OCI-M2 (cell line): ENCODE results near the gene NSRP1.
"Not testable (repeated sequence)": the region's sequence is repeated elsewhere in the genome, so short reads cannot be mapped to it uniquely, and the experiment has no call there.

ENCODE experiments used
- DNase-seq: peaks from one replicate; lab custom pipeline; 2025; ENCODE audit not compliant: unreplicated experiment; lab: John Stamatoyannopoulos, UW

The NSRP1 gene

DNA sequence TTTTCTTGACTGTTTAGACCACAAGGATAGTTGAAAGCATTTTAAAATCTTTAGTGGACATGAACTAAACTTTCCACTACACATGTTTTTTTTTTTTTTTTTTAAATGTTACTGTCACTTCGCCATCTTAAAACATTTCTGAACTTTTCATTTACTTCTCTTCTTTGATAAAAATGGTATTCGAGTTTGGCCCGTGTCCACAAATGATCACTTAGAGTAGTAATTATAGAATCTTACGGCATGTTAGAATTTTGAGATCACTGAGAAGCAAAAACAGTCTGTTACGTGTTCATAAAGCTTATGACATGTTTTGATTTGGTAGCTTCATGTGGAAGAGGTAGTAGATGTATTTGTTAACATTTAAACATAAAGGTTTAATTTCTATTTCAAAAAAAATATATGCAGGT is 1.1 kb downstream of the NSRP1 start:
- DNase-seq = no peak

DNA sequence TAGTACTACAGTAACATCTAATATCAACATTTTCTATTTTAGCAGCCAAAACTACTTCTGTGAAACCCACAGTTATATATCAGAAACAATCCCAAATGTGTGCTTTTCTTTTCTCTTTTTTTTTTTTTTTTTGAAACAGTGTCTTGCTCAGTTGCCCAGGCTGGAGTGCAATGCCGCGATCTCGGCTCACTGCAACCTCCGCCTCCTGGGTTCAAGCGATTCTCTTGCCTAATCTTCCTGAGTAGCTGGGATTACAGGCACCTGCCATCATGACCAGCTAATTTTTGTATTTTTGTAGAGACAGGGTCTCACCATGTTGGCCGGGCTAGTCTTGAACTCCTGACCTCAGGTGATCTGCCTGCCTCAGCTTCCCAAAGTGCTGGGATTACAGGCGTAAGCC is 2.0 kb downstream of the NSRP1 start:
- not testable (repeated sequence) for DNase-seq

DNA sequence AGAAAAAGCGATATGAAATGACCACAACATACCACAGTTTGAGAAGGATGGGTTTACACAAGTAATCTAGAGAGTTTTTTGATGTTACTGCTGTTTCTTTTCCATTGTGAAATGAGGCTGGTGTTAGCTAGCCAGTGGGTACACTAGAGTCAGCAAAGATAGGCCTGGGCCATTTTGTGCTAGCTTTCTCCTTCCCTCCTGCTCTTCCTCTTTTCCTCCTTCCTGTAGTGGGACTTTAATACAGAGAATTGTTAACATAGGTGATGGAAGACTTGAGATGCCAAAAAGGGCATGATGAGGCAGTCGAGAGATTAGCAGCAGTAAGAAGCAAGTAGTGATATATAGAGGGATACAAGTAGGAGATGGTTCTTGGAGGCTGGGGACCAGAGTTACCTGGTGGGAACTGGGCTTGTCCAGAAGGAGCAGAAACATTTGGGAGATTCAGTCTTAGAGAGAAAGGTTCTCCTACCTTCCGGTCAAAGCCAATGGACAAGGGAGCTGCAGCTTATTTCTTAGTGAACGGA is 7.7 kb downstream of the NSRP1 start:
- no peak for DNase-seq

DNA sequence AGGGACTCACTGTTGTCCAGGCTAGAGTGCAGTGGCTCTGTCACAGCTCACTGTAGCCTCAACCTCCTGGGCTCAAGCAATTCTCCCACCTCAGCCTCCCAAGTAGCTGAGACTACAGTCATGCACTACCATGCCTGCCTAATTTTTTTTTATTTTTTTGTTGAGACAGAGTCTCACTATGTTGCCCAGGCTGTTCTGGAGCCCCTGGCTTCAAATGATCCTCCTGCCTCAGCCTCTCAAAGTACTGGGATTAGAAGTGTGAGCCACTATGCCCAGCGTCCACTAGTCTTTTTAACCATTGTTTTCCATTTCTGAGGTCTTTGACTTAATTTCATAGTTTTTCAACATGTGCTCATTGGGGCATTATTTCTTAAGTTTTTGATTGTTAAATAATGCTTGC is 13.5 kb downstream of the NSRP1 start:
- DNase-seq = no peak

DNA sequence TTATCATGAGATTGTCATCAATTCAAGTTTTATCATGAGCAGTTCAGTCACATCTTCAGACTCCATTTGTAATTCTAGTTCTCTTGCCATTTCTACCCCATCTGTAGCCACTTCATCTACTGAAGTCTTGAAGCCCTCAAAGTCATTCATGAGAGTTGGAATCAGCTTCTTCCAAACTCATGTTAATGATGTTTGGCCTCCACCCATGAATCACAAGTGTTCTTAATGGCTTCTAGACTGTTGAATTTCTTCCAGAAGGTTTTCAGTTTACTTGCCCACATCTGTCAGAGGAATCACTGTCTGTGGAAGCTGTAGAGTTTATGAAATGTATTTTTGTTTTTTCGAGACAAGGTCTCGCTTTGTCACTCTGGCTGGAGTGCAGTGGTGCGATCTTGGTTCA is 16.0 kb downstream of the NSRP1 start:
- DNase-seq = no peak

DNA sequence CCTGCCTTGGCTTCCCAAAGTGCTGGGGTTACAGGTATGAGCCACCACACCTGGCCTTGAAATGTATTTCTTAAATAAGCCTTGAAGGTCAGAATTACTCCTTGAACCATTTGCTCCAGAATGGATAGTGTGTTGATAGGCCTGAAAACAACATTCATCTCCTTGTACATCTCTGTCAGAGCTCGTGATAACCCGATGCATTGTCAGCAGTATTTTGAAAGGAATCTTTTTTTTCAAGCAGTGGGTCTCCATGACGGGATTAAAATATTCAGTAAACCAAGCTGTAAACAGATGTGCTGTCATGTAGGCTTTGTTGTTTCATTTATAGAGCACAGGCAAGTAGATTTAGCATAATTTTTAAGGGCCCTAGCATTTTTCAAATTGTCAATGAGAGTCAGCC is 16.6 kb downstream of the NSRP1 start:
- no peak for DNase-seq

DNA sequence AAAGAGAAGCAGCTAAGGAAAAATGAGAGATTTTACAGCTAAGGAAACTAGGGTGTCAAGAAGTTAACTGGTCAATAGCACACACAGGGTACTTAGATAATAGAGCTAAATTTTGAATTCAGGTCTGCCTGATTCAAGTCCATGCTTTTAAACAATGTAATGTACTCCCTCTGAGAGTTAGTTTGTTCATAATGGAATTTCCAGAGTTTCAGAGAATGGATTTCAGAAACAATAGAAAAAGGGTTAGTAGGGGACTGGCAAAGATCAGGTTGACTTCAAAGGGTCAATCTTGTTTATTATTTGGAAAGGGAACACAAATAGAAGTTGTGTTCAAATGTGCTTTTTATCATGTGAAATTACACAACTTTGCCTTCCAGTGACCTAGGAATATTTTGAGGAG is 17.9 kb downstream of the NSRP1 start:
- DNase-seq = no peak

DNA sequence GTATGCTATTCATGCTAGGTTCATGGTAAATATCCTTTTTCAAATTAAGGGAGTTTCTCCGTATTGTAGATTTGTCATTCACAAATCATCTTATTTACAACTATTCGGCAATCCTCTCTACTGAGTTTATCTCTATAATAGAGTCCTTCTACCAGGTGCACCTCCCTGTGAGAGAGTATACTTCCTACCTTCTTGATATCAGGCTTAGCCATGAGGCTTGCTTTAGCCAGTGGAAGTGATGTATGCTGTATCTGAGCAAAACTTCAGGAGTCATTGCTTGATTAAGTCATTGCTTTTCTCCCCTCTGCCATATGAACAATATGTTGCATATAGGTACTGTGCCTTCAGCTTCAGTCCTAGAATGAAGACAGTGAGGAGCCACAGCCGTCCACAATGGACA is 20.5 kb downstream of the NSRP1 start:
- DNase-seq = no peak

DNA sequence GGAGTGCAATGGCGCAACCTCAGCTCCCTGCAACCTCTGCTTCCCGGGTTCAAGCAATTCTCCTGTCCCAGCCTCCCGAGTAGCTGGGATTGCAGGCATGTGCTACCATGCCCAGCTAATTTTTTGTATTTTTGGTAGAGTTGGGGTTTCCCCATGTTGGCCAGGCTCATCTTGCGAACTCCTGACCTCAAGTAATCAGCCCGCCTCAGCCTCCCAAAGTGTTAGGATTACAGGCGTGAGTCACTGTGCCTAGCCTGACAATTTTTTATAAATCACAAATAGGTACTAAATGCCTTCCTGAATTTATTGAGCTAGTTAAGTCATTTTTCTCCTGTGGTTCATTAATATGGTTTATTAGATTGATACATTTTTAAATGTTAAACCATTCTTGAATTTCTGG is 31.2 kb downstream of the NSRP1 start:
- DNase-seq = not testable (repeated sequence)

DNA sequence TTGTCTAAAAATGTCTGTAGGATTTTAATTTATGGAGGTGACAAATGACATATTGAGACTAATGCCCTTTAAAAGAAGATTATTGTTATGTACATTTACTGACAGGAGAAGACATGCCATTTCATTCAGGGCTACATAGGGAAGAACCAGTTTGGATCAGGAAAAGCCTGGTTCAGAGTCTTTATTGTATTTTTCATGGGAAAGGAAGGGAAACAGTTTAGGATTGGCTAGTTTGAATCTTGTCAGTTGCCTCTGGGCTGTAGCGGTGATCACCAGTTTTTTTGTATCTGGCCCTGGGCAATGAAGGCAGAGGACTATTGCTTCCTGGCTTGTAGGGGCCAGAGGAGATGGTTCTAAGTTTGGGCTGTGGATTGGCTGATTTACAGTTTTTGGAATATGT is 31.8 kb downstream of the NSRP1 start:
- DNase-seq = no peak

DNA sequence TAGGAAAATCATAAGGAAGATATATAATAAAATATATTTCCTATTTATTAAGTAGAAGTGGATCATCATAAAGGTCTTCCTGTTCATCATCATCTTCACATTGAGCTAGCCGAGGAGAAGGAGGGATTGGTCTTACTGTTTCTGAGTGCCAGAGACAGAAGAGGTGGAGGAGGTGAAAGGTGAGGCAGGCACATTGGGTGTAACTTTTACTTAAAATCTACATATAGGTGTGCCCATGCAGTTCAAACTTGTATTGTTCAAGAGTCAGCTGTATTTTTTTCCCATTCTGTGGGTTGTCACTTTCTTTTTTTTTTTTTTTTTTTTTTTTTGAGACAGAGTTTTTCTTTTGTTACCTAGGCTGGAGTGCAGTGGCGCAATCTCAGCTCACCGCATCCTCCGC is 34.9 kb downstream of the NSRP1 start:
- no peak for DNase-seq

DNA sequence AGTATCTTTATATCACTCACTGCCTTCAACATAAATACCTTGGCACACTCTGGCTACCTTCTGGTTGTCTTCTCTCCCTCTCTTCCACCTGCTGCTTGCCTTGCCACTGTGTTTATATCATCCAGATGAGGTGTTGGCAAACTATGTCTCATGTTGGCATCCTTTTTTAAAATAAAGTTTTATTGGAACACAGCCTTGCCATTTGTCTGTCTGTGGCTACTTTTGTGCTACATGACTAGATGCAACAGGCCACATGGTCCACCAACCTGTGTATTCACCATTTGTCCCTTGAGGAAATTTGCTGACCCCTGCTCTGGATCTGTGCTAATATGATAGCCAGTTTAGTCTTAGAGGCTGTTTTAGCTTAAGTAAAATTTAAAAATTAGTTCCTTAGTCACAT is 36.8 kb downstream of the NSRP1 start:
- no peak for DNase-seq

DNA sequence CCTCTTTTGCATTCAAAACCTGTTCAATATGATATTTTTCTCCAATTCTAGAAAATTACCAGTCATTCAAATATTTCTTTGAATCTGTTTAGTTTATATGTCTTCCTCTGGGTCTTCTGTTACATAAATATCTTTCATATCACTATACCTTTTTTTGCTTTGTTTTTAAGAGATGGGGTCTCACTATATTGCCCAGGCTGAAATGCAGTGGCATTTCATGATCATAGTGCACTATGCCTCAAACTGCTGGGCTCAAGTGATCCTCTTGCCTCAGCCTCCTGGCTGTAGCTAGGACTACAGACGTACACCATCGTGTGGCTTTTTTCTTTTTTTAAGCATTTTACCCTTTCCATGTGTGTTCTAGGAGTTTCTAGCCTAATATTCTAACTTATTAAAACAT is 38.8 kb downstream of the NSRP1 start:
- no peak for DNase-seq

DNA sequence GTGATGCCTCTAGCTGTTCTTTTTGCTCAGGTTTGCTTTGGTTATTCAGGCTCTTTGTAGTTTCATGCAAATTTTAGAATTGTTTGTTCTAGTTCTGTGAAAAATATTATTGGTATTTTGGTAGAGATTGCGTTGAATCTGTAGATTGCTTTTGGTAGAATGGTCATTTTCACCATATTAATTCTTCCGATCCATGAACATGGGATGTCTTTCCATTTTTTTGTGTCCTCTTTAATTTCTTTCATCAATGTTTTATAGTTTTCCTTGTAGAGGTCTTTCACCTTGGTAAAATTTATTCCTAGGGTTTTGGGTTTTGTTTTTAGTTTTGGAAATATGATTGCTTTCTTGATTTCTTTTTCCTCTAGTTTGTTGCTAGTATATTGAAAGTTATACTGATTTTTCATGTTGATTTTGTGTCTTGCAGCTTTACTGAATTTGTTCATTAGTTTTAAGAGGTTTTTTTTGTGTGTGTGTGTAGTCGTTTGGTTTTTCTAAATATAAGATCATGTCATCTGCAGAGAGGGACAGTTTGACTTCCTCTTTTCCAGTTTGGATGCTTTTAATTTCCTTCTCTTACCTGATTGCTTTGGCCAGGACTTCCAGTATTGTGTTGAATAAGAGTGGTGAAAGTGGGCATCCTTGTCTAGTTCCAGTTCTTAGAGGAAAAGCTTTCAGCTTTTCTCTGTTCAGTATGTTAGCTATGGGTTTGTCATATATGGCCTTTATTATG is 42.4 kb downstream of the NSRP1 start:
- no peak for DNase-seq

DNA sequence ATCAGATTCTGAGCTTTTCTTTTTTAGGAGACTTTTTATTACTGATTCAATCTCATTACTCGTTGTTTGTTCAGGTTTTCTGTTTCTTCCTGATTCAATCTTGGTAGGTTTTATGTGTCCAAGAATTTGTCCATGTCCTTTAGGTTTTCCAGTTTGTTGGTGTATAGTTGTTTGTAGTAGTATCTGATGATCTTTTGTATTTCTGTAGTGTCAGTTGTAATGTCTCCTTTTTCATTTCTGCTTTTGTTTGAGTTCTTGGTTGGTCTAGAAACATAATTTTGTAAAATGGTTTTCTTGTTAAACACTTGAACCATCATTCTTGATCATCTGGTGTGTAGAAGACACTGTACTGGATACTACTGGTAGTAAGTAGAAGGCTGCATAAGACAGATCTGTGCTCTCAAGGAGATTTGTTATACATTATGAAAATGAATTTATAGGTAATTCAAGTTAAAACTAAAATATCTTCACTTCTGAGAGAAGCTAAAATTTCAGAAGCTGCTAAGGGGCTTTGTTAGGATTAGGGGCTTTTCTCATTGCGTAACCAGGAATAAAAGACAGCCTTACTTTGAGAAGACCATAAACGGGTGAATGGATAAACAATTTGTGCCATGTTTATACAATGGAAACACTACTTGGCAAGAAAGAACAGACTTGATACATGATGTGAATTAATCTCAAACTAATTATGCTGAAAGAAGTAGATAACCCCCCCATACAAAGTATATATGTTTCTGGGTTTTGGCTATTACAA is 44.0 kb downstream of the NSRP1 start:
- no peak for DNase-seq

DNA sequence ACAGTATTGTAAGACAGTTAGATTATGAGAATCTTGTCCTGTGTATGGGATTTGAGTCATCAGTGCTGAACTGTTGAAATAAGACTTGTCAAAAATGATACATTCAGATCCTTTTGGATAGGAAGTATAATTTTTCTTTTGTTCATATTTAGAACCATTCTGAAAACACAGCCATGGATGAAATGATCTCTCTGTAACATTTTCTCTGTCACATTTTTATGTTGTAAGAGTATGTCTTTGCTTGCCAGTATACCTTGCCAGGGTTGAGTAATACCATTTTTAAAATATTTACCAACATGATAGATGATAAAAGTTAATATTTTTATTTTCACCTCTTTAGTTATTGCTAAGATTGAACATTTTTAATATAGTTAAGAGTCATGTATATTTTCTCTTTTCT is 45.0 kb downstream of the NSRP1 start:
- no peak for DNase-seq

DNA sequence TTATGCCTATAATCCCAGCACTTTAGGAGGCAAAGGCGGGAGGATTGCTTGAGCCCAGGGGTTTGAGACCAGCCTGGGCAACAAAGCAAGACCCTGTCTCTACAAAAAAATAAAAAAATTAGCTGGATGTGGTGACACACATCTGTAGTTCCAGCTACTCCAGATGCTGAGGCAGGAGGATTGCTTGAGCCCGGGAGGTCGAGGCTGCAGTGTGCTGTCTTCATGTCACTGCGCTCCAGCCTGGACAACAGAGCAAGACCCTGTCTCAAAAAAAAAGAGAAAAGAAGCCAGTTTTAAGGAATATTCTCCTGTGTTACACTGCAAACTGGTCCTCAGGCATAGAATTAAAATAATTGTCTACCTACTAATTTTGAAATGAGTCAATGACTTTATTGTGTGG is 47.9 kb downstream of the NSRP1 start:
- DNase-seq = no peak

DNA sequence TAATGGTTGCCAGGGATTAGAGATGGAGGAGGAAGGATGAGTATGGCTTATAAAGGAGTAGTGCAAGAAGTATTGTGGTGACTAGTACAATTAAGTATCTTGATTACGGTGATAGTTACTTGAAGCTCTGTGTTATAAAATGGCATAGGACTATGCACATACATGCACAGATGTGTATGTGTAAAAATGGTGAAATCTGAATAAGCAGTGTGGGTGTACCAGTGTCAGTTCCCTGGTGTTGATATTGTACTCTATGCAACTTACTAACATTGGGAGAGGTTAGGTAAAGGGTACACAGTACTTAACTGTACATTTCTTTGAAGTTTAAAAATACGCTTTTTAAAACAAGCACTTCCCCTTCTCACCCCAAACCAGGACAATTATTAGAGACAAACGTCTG is 48.5 kb downstream of the NSRP1 start:
- no peak for DNase-seq

DNA sequence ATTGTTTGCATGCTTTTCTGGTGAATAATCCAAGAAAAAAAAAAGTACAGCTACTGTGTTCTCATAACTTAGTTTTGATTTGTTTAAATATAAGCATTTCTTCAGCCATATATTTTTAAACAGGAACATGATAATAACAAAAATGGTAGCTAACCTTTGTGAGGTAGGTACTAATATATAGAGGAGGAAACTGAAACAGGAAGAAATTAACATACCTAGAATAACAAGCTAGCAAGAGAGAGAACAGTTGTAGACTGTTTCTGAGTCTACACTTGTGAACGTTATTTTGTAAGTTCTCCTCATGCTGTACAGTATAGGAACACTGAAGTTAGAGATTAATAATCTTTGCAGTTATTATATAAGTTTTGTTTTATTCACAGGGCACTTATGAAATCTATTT is 49.3 kb downstream of the NSRP1 start:
- DNase-seq = no peak

DNA sequence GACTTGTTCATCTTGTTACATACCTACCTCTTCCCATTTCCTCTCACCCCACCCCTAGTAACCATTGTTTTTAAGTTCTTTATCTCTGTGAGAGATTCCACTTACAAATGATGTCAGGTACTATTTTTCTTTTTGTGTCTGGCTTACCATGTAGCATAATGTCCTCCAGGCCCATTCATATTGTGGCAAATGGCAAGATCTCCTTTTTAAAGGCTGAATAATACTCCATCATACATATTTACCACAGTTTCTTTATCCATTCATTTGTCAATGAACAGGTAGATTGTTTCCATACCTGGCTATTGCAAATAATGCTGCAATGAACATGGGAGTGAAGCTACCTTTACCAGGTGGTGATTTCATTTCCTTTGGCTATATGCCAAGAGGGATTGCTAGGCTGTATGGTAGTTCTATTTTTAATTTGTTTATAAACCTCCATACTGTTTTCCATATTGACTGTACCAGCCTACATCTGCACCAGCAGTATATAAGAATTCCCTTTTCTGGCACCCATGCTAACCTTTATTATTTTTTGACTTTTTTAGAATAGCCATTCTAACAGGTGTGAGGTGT is 53.9 kb downstream of the NSRP1 start:
- no peak for DNase-seq

DNA sequence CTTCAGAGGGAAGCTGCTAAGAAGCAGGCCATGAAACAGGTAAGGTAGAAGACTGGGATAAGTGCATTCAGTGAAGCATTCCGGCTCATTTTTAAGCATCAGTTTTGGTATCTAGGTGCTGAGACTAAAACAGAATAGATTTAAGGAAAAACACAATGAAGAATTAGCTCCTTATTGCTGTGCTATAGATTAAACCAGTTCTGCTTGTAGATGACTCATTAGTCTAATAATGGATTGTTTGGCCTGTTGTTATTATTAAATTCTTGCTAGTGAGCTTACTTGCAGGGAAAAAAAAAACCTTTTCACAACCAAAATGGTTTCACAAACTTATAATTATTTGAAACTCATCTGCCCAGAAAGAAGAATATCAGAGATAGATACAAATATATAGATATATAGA is 55.9 kb downstream of the NSRP1 start:
- no peak for DNase-seq

DNA sequence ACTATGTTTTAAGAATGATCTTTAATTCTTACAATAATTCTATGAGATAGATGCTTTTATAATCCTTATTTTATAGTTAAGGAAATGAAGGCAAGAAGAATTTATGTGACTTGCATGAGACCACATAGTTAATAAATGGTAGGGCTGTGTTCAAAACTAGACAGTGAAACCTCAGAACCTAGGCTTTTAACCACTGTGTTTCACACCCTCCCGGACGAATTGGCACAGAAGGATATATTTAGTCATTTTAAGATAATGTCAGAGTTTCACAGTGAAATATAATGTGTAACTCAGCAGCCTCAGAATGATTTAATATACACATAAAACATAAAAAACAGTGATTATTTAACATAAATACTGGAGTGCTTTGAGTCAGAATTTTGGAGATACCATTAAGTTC is 57.0 kb downstream of the NSRP1 start:
- no peak for DNase-seq
